Inferior parietal cortex (tissue), 1 donor: ENCODE data around the gene KRTAP25-1.

Experiments
- DNase-seq: peaks from one replicate; pipeline ENCODE4 v3.0.0-alpha.2; 2016; ENCODE audit errors: extremely low spot score

The KRTAP25-1 gene

GRCh38 chr21:30289215-30289614 lies at the start of gene KRTAP25-1:
TSS of gene KRTAP25-1 (minus strand) at chr21:30289514. CDS start at chr21:30289490, 24 bp downstream.
- no peak for DNase-seq

DNA sequence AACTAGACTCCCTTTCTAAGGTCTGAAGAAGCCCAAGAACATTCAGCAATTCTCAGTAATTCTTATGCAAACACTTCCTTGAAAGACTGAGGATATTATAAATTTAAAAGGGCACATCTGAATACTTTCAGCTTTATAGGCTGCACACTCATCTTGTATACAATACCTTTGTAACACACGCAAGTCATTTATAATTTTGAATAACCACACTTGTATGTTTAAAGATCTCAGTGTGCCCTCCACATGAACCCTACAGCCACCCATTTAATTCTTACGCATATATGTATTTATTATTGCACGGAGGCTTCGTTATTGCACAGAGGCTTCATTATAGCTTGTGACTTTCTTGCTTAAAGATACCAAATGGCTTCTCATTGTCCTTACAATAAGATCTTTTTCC lies 49.4 kb upstream of the KRTAP25-1 start:
- DNase-seq, result no peak

GRCh38 chr21:30337772-30338171 lies 48.5 kb upstream of the KRTAP25-1 start:
- DNase-seq, result no peak

DNA sequence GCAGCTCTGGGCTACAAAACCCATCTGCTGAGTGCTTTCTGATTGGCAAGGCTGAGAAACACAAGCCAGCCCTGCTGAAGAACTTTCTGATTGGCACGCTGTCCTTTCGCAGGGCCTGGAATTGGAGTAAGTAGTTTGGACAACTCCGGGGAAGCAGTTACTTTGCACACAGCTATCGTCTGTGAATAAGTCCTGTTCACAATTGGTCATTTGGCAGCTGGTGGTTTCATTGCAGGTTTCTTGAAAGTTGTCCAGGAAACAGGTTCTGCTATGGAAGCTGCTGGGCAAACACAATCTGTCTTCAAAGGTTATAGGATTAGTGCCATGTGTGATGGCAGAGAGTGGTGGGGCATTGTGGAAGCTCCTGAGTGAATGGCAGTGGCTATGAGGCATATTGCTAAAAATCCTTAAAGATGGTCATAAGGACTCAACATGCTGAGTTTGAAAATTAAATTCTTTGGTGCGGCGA lies 48.0 kb upstream of the KRTAP25-1 start, which contains the start of gene KRTAP27-1:
Gene KRTAP27-1, minus strand, starts transcription at position 419 of the 469 bp plus-strand sequence. Its CDS starts 26 bp downstream, at position 393.
- no peak for DNase-seq

GRCh38 chr21:30336596-30336995 lies 47.3 kb upstream of the KRTAP25-1 start:
- no peak for DNase-seq

GRCh38 chr21:30333736-30334135 lies 44.4 kb upstream of the KRTAP25-1 start:
- DNase-seq, result no peak

DNA sequence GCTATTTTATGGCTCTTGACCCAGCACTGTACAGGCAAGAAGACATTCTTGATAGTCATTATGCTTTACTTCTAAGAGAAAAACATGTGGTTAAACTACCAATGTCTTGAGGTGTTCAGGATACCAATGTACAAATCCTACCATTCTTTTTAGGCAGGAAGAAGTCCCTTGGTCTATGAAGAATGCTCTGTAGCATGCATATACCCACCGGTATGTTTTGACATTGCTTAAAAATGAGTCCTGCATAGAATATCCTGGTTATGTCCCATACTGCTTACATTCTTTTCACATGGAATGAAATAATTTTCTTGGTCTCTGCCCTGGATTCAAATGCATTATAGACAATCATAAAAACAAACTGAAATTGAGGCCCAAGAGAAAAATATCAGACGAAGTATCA lies 43.4 kb upstream of the KRTAP25-1 start:
- no peak for DNase-seq

DNA sequence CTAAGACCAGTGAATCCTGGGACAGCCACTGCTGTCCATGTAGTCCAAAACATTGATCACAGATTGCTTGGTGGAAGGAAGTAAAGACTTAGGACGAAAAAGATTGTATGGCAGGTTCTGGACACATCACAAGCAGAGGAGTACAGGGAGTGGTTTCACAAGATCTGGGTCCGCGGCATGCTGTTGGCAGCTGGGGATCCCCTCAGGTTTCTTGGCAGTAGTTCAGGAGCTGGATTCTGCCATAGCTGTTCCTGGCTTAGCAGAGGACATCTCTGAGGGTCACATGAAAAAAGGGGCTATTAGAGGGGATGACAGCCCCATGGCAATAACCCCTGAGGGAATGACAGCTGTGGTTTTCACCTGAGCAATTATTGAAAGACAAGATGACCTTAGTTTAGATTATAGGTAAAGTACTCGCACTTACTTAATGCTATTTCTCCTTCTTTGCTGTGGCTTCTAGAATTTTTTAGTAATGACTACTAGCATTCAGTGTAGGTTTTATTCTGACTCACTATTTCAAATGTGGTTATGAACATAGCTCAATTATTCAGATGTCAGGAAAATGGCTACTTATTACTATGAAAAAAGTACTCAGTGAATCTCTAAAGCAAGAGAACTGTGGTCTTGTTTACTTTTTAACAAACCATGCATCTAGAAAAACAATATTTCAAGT lies 40.0 kb upstream of the KRTAP25-1 start:
- no peak for DNase-seq

DNA sequence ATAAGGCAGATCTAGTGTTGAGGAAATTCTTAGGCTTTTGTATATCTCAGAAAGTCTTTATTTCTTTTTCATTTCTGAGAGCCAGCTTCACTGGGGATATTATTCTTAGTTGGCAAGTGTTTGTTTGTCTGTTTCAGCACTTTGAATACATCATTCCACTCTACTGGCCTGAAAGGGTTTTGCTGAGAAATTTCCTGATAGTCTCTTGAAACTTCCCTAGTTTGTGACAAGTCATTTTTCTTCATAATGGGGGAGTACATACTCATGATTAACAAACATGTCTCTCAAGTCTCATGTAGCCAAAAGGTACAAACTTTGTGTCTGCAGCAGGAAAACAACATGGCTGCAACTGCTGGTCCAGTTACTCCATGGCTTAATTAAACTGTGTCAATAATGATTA lies 37.1 kb upstream of the KRTAP25-1 start:
- no peak for DNase-seq

- DNase-seq, result no peak
Measured at GRCh38 chr21:30320215-30320614, 30.9 kb upstream of the KRTAP25-1 start, which contains the start of gene KRTAP26-1. TSS of gene KRTAP26-1 (minus strand) at chr21:30320315. CDS start at chr21:30320035, 280 bp downstream.

DNA sequence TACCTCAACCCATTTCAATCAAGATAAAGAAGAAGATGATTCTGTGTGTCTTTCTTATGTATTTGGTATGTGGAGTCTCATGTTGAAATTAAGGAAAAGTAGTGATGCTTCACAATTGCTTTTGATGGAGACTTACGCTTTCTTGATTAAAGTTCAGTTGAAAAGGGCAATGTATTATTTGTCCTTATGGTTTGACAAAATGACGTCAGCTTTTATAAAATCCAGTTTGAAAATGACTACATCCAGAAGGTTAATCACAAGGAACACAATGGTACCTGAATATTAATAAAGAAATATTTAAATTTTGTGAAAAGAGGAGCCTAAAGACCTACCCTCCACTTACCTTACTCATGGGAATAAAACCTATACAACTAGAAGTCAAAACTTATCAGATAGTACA lies 26.4 kb upstream of the KRTAP25-1 start:
- no peak for DNase-seq

GRCh38 chr21:30306884-30307283 lies 17.6 kb upstream of the KRTAP25-1 start:
- no peak for DNase-seq

DNA sequence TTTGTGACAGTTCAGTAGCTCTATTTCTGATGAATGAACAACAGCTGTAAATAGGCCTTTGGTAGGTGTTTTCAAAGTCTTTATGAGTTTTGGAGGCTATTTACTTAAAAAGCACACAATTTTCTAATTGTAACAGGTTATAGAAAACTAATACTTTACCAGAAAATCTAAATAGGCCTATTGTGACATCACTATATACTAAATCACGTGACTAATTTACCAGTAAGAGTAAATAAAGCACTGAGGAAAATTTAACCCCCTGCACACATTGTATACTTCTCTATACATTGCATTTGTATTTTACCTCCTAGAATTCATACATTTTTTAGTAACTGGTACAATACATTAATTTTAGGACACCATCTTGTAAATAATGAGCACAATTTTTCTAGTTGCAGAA lies 15.8 kb upstream of the KRTAP25-1 start:
- no peak for DNase-seq

- DNase-seq, result no peak
Measured at GRCh38 chr21:30282850-30283249, 6.5 kb downstream of the KRTAP25-1 start, which contains the start of gene KRTAP24-1. TSS of gene KRTAP24-1 (minus strand) at chr21:30282950. CDS start at chr21:30282932, 18 bp downstream.

- no peak for DNase-seq
Measured at GRCh38 chr21:30271611-30272010, 17.7 kb downstream of the KRTAP25-1 start.

DNA sequence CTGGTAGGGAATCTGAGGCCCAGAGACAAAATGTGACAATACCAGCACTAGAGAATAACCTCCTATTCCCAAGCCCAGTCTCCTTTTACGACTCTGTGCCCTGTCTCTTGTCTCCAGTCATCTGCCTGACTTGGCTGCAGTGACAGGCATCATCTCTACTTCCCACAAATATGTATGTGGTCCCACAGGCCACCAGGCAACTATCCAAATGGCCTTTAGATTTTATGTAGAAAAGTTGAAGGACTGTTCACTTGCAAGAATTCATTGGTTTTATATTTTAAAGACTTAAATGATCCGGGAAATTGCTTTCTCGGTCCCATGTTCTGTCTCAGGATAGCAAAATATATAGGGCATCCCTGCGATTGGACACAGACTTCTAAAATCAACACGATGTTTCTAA lies 18.2 kb downstream of the KRTAP25-1 start:
- no peak for DNase-seq

- DNase-seq, result no peak
Measured at GRCh38 chr21:30269803-30270530, 19.3 kb downstream of the KRTAP25-1 start.

GRCh38 chr21:30268608-30269197 lies 20.6 kb downstream of the KRTAP25-1 start:
- no peak for DNase-seq

DNA sequence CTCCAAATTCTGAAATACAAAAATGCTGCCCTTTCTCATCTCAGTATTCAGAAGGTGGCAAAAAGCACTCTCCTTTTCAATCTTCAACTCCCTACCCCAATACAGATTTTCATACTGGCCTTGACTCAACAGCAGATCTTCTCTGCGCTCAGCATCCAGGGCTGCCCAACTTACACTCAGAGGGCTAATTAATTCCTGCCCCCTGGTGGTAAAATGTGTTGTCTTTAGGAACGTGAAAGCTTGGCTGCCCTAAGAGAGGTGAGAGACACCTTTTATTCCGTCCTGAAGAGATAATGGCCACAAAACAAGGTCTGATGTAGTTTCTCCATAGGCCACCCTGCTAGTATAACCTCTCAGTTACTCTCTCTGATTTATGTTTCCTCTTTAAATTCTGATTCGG lies 31.5 kb downstream of the KRTAP25-1 start:
- DNase-seq, result no peak

GRCh38 chr21:30256100-30256499 lies 33.2 kb downstream of the KRTAP25-1 start:
- no peak for DNase-seq

DNA sequence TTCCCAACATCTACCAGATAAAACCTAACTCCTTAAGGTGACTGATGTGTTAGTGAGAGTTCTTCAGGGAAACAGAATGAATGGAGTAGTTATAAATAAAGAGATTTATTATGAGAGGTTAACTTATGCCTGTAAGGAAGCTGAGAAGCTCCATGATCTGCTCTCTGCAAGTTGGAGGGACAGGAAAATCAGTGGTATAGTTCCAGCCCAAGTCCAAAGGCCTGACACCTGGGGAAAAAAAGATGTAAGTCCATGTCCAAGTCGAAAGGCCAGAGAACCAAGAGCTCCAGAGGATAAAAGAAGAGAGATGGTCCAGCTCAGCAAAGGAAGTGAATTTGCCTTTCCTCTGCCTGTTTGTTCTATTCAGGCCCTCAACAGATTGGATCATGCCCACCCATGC lies 33.6 kb downstream of the KRTAP25-1 start:
- no peak for DNase-seq

- DNase-seq, result no peak
Measured at GRCh38 chr21:30251781-30252180, 37.5 kb downstream of the KRTAP25-1 start.
